NCI-H69 (cell line): ENCODE measurements around the gene SLC24A4.

Experiments used
- DNase-seq: peaks from one replicate; lab custom pipeline; 2025; lab: John Stamatoyannopoulos, UW

Gene SLC24A4

DNA sequence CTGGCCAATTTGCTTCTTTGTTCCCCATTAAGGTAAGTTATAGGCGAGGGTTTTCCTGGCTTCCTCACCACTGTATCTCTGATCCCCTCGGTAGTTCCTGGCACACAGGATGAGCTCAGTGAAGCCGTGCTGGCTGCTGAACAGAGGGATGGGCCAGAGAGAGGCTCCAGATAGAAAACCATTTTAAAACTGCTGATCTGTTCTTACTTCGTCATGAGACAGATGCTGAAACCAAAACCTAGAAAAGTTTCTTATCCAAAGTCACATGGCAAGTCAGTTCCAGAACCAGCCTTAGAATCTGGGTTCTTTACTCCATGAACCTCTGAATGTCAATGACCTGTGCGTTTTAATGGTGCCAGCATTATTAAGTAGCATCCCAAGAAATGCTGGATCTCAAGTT lies 114.3 kb downstream of the SLC24A4 start:
- no peak for DNase-seq

DNA sequence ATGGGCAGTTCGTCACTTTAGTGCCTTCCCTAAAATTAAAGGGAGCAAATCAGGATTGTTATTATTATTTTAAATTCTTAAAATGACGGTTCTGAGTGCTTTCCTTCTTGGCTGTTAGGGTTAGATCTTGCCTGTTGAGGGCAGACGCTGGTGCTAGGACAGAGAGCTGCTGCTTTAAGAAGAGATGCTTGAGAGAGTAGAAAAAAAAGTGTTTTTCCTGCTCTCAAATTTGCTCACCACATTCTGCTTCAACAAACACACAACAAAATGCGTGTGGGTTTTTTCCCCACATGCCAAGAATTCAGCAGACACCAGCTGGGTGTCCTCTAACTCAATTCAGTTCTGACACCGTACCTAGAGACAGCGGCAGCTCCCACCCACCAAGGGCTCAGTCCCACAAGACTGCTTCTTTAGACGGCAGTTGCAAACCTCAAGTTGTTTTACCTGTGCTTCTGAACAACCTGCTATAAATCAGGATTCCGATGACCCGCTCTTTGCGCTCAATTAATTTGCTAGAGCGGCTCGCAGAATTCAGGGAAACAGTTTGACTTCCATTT lies 114.8 kb downstream of the SLC24A4 start:
- no peak for DNase-seq

- DNase-seq, result peak; percentile 76
These were observed 116.8 kb downstream of the SLC24A4 start for GRCh38 chr14:92439537-92440344.

DNA sequence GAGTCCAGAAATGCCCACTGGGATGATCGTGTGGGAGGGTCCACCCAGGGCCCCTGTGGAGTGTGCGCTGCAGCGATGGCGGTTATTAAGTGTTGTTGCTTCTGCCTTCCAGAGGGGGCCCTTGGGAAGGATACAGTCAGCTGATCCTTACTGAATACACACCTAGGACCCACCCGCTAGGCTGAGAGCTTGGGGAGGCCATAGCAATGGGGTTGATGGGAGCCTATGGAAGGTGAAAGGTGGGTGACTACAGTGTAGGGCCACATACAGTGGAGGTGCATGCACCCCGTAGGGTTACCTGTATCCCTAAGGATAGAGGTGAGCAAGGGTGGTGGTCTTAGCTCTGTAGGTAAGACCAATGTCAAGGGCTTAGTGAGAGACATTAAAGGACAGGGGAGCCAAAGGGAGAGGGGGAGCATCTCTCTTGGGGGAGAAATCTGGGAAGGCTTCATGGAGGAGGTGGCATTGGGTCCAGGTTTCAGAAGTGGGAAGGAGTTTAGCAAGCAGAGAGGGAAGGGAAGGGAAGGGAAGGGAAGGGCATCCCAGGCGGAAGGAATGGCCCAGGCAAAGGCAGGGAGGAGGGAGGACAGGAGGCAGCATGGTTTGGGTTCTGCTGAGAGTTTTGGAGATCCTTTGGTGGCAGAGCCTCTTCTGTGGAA lies 117.5 kb downstream of the SLC24A4 start:
- peak; percentile 38 for DNase-seq

DNA sequence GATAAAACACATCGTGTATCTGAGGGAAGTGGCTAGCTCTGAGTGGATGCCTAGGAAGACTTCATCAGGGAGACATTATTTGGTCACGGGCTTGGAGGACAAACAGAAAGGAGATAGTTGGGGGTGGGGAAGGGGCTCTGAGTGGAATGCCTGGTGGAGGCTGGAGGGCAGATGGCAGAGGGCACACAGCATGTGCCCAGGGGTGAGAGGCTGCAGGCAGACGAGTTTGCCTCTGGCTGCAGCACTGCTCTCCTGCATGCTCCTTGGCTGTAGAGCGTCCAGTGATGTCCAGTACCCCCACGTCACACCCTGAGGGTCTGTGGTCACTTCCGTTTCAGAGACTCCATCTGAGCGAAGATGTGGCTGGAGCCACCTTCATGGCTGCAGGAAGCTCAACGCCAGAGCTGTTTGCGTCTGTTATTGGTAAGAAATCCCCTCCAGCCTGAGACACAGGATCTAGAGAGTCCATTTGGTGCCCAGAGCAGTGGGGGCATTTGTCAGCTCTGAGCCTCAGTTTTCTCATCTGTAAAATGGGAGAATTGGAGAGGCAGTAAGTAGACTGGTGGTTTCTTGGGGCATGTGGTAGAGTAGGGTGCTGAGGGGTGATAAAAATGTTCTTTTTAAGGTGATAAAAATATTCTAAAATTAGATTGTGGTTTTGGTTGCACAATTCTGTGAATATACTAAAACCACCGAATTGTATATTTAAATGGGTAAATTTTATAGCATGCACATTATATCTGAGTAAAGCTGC lies 119.0 kb downstream of the SLC24A4 start:
- DNase-seq, result no peak

- DNase-seq, result no peak
These were observed 120.2 kb downstream of the SLC24A4 start for GRCh38 chr14:92443167-92443566.

DNA sequence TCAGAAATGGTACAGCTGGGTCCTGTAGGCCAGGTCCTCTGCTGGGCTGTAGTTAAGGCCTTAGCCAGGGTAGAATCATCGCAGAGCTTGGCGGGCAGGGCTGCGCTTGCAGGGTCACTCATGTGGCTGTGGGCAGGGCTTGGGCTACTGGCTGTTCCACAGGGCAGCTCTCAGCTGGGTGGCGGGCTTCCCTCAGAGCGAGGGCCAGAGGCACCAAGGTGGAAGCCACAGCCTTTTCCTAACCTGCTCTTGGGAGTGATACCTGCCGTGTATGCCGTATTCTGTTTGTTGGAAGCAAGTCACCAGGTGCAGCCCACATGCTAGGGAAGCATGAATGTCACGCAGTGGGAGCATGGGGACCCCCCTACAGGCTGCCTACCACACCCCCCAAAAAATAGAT lies 120.8 kb downstream of the SLC24A4 start:
- no peak for DNase-seq

DNA sequence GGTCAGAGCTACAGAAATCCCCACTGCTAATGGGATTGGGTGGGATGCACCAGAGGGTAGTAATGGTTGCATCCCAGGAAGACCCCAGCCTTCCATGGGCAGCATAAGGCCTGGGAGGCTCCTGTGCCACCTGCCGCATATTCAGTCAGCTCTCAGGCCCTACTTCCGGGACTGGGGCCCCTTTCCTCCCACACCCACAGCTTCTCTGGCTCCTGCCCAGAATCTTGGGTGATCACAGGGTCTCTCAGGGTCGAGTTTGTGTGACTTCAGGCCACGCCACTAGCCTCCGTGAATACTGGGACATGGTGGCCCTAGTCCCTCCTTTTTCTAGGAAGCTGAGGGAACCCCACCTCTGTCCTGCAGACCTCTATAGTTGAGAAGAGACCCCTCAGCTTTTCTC lies 123.8 kb downstream of the SLC24A4 start:
- no peak for DNase-seq

DNA sequence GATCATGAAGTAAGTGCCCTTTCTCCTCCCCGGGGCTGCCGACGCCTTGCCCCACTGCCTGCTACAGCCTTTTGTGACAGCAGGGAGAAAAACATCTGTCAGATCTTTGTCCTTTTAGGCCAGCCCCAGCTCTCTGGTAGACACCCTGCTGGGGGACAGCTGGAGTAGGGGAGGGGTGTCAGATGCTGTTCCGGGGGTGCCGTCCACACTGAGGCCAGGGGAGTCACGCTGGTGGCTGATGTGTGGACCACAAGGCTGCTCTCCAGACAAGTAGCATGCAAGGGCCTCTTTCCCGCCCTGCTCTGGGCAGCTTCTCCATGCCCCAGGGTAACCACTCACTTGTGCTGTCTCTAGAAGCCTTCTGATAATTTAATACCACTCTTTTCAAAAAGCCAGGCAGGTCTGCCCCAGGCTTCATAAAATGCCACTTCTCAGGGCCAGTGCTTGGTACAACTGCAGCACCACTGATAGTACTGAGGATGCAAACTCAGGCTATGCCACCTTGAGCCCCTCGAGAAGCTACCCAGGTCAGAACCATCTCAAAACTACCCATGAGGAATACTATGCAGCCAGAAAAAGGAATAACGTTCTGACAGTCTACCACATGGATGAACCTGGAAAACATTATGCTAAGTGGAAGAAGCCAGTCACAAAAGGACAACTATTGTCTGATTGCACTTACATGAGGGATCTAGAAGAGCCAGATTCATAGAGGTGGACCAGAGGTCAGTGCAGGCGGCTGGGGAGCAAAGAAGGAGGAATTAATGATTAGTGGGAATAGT lies 124.6 kb downstream of the SLC24A4 start:
- DNase-seq, result peak; percentile 7

- no peak for DNase-seq
These were observed 125.8 kb downstream of the SLC24A4 start for GRCh38 chr14:92448786-92449185.

DNA sequence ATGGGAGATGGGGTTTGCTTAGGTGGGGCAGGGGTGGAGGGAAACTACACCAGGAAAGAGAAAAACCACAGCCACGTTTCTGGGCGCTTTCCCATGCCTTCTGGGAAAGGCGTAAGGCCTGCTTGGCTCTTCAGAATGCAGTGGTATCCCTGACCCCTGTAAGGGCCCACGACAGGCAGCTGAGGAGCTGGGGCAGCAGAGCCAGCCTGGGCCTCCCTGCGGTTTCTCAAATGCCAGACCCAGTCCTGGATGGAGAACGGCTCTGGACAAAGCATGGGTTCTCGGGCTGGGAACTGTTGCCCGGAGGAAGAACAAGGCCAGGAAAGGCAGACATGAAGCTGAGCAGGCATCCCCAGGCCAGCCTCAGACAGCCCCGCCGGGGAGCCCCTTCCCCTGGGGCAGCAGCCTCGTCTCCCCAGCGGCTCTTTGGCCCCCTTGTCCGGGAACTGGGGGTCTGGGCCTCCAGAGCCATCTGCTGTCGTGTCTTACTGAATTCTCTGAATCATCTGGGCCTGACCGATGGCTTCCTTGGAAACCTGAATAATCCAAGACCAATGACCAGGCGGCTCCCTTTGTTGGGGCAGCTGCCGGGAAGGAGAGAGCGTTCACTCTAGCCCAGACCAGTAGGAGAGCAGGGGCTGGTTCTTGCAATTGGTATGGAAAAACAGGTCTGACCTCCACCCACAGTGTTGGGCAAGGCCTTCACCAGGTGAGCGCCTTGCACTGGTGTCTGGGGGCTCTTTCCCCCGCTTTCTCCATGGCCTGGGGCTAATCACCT lies 126.6 kb downstream of the SLC24A4 start:
- no peak for DNase-seq

GRCh38 chr14:92450351-92451070 lies 127.5 kb downstream of the SLC24A4 start:
- DNase-seq, result no peak

DNA sequence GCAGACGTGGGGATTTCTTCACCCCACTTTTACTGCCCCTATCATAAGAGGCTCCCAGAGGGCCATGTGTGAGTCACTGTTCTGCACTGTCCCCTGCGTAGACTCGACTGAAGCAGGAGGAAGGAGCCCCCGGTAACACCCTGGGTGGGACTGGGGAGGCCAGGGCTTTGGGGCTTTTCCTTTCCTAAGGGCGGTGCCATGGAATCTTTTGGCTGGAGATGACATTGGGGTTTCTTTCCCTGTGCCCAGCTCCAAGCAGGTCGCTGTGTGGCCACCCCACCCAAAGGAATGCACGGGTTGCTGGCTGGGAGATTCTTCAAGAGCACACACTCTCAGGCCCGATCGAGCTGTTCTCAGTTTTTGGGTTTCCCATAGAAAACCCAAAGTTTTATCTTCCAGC lies 128.3 kb downstream of the SLC24A4 start:
- DNase-seq, result no peak

DNA sequence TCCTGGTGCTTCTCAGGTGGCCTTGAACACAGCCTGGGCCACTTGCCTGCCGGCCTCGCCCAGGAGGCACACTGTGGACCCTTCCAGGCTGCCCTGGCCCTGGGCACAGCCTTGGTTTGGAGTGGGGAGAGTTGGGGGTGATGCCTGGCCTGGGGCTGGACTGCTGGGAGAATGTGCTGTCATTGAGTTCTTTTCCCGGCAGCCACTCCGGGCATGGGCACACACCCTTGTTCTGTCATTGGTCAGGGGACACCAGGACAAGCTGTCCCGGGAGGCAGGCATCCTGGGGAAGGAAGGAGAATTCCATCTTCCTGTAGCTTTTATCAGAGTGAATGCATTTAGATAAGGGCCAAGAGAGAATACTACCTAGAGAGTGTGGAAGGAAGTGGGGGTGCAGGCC lies 128.8 kb downstream of the SLC24A4 start:
- DNase-seq, result no peak

GRCh38 chr14:92452471-92452870 lies 129.5 kb downstream of the SLC24A4 start:
- no peak for DNase-seq

GRCh38 chr14:92453691-92454090 lies 130.7 kb downstream of the SLC24A4 start:
- no peak for DNase-seq

DNA sequence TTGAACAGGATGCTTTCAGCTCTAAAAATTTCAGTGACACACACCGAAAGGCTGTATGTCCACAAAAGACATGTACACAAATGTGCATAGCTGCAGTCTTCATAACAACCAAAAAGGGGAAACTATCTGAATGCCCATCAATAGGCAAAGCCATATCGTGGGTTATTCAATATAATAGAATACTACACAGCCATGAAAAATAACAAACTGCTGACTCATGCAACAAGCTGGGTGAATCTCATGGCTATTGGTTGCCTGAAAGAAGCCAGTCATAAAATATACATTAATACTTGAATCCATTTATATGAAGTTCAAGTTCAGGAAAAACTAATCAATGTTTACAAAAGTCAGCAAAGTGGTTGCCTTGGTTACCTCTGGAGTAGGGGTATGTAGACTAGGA lies 132.3 kb downstream of the SLC24A4 start:
- DNase-seq, result no peak

DNA sequence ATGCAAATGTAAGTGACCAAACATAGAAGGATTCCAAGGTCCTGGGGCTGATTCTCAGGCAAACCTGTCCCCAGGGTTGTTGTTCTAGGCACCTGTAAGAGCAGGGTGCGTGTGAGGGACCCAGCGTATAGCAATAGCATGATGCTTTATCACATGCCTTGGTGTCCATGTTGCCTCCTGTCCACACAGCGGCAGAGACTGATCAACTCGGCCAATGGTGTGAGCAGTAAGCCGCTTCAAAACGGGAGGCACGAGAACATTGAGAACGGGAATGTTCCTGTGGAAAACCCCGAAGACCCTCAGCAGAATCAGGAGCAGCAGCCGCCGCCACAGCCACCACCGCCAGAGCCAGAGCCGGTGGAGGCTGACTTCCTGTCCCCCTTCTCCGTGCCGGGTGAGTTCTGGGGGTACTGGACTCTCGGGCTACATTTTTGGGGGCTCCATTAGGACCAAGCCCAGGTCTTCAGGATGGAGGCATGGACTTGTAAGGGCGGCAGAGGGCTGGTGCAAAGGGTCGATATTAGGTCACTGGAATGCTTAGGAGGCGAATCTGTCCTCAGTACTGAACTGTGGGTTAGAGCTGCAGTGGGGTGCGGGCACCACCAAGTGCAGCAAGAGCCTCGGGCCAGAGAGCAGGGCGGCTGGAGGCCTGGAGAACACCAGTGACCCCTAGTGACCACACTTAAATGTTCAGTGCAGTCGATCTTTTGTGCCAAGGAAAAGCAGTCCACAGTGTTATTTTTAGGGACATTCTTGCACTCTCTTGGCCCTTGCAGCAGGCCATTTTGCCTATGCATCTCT lies 133.4 kb downstream of the SLC24A4 start:
- peak; percentile 60 for DNase-seq

GRCh38 chr14:92457016-92457565 lies 134.1 kb downstream of the SLC24A4 start:
- DNase-seq, result no peak
